ENCODE results near the gene TMCC2.

The TMCC2 gene

GRCh38 chr1:205259998-205260397 is 32.3 kb downstream of the TMCC2 start:
- FAIRE-seq: no peak

GRCh38 chr1:205260948-205261732 is 33.4 kb downstream of the TMCC2 start:
- peak; percentile 27 for FAIRE-seq
- peak; percentile 50 for DNase-seq (ENCODE audit: low spot score)

More at GRCh38 chr1:205259998-205260397, 32.3 kb downstream of the TMCC2 start:
- DNase-seq (ENCODE audit: low spot score): no peak

- DNase-seq (ENCODE audit: low spot score): peak; percentile 47
- FAIRE-seq: no peak
These were observed 34.4 kb downstream of the TMCC2 start for GRCh38 chr1:205261946-205262691.

- FAIRE-seq (no peak), DNase-seq (ENCODE audit: low spot score) (peak; percentile 33)
These were observed 35.0 kb downstream of the TMCC2 start for GRCh38 chr1:205262731-205263171.

GRCh38 chr1:205263580-205264190 is 35.9 kb downstream of the TMCC2 start:
- FAIRE-seq (no peak), DNase-seq (ENCODE audit: low spot score) (peak; percentile 58)

- FAIRE-seq (no peak), DNase-seq (ENCODE audit: low spot score) (no peak)
These were observed 39.0 kb downstream of the TMCC2 start for GRCh38 chr1:205266611-205267305.

- no peak for FAIRE-seq
These were observed 39.7 kb downstream of the TMCC2 start for GRCh38 chr1:205267306-205267902.

GRCh38 chr1:205268846-205269680 is 41.3 kb downstream of the TMCC2 start:
- DNase-seq (ENCODE audit: low spot score): no peak
- FAIRE-seq: no peak

More at GRCh38 chr1:205267306-205267902, 39.7 kb downstream of the TMCC2 start:
- DNase-seq (ENCODE audit: low spot score): no peak

GRCh38 chr1:205269711-205270110 is 42.0 kb downstream of the TMCC2 start:
- FAIRE-seq: no peak

GRCh38 chr1:205270271-205270670 is 42.5 kb downstream of the TMCC2 start:
- FAIRE-seq (no peak), DNase-seq (ENCODE audit: low spot score) (no peak)

More at GRCh38 chr1:205269711-205270110, 42.0 kb downstream of the TMCC2 start:
- no peak for DNase-seq (ENCODE audit: low spot score)

GRCh38 chr1:205270764-205271163 is 43.0 kb downstream of the TMCC2 start:
- no peak for DNase-seq (ENCODE audit: low spot score)
- FAIRE-seq: no peak

- DNase-seq (ENCODE audit: low spot score): no peak
- no peak for FAIRE-seq
These were observed 43.5 kb downstream of the TMCC2 start for GRCh38 chr1:205271277-205271676.

- DNase-seq (ENCODE audit: low spot score) (no peak), FAIRE-seq (no peak)
These were observed 44.0 kb downstream of the TMCC2 start for GRCh38 chr1:205271745-205272144.

GRCh38 chr1:205272536-205272935 is 44.8 kb downstream of the TMCC2 start:
- FAIRE-seq: no peak
- no peak for DNase-seq (ENCODE audit: low spot score)

GRCh38 chr1:205273551-205273982 is 45.8 kb downstream of the TMCC2 start:
- DNase-seq (ENCODE audit: low spot score): peak; percentile 76
- peak; percentile 15 for FAIRE-seq

- FAIRE-seq (no peak), DNase-seq (ENCODE audit: low spot score) (peak; percentile 73)
These were observed 46.4 kb downstream of the TMCC2 start for GRCh38 chr1:205274041-205274691.

GRCh38 chr1:205275133-205275532 is 47.4 kb downstream of the TMCC2 start:
- FAIRE-seq (no peak), DNase-seq (ENCODE audit: low spot score) (no peak)

GRCh38 chr1:205275916-205276688 is 48.4 kb downstream of the TMCC2 start:
- FAIRE-seq: no peak
- no peak for DNase-seq (ENCODE audit: low spot score)

- FAIRE-seq (no peak), DNase-seq (ENCODE audit: low spot score) (no peak)
These were observed 48.9 kb downstream of the TMCC2 start for GRCh38 chr1:205276689-205277065.

Data from RCC 7860 (cell line).